Vagina (tissue), 2 donors: Measurements from ENCODE around the gene PHYHIPL. TPM values are rescaled to one million over a fixed set of nuclear protein-coding genes. Genes with fewer than 3 reads are reported as not detected.

Experiments
- DNase-seq, 2 donors: peaks; one replicate each; pipeline ENCODE4 v3.0.0-alpha.2; 2017; ENCODE audit errors: extremely low spot score in 2 of 2
- H3K27ac ChIP-seq: fragments of 200-600 bp; sonication (generic); one replicate; pipeline ENCODE4 v1.5.1; 2019
- H3K27me3 ChIP-seq: fragments of 200-600 bp; sonication (generic); one replicate; pipeline ENCODE4 v1.5.1; 2019
- H3K36me3 ChIP-seq, 2 donors: fragments of 200-600 bp; sonication (generic); one replicate each; pipeline ENCODE4 v1.5.1; 2017 to 2019
- H3K4me1 ChIP-seq: fragments of 200-600 bp; sonication (generic); one replicate; pipeline ENCODE4 v1.5.1; 2019
- H3K4me3 ChIP-seq, 2 donors: fragments of 200-600 bp; sonication (generic); 1 replicate in 1 of 2; 2 replicates in 1 of 2; pipeline ENCODE4 v1.5.1; 2016 to 2019
- H3K9me3 ChIP-seq: fragments of 200-600 bp; sonication (generic); one replicate; pipeline ENCODE4 v1.5.1; 2019
- CTCF ChIP-seq, 3 experiments: fragments of 450-650 bp in 2 of 3; fragments of 200-600 bp in 1 of 3; sonication (generic) in 1 of 3; IDR thresholded peaks; one replicate each; pipeline ENCODE4 v1.5.1; 2017 to 2019; ENCODE audit warnings: antibody characterized with exemption in 3 of 3, mild to moderate bottlenecking in 2 of 3, moderate library complexity in 2 of 3
- POLR2A ChIP-seq, 2 donors: fragments of 450-650 bp; IDR thresholded peaks; one replicate each; pipeline ENCODE4 v1.6.1; 2017; ENCODE audit warnings: antibody characterized with exemption in 2 of 2, mild to moderate bottlenecking in 2 of 2, moderate library complexity in 2 of 2
- POLR2AphosphoS5 ChIP-seq, 2 donors: sonication (generic); formaldehyde crosslinking; IDR thresholded peaks; one replicate each; pipeline ENCODE4 v1.9.0; 2017; ENCODE audit warnings: antibody characterized with exemption in 2 of 2, mild to moderate bottlenecking in 2 of 2, low read depth in 1 of 2; ENCODE audit not compliant: insufficient read depth in 1 of 2
- intact Hi-C: fragments of 100-400 bp; cut with DNase I; formaldehyde crosslinking; loops from one replicate; pipeline ENCODE4 v1.15.1; 2023
- total RNA-seq: library from RNA; depleted of rRNA; stranded (reverse); fragments of >200 nt; gene quantifications from one replicate; pipeline ENCODE4 v1.2.3, GENCODE V29; 2016

The PHYHIPL gene
- total RNA-seq, 1 donor from 2014 or later = 2.0 TPM

DNA sequence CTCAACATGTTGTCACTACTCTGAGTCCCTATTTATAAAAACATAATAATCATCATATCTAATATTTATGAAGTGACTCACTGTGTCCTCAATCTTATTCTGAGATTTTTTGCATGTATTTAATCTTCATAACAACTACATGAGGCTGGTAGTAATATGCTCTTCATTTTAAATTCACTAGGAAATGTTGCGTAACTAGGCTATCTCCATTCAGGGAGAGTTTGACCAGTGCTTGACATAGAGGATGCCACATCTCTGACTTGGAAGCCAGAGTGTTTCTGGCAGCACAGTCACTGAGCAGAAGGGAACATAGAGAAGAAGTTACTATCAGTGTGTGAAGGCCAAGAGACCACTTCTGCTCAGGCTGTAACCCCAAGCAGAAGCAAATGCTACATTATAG, 97.0 kb downstream of the PHYHIPL start:
- no peaks in the 10 kb centered on the region for H3K4me1 ChIP-seq
- no peak for DNase-seq
- H3K36me3 ChIP-seq = peaks cover 0 to 16% of the 10 kb centered on the region in 2 donors
- TF ChIP-seq CTCF (IDR thresholded peaks at IDR 0.05) (no peak), POLR2A (IDR thresholded peaks at IDR 0.05) (no peak), POLR2AphosphoS5 (IDR thresholded peaks at IDR 0.05; ENCODE audit: insufficient read depth in 1 of 2, low read depth in 1 of 2) (no peak)
- no peak overlapping the region for H3K4me3 ChIP-seq
- intact Hi-C loops = no loop called here
- no peaks in the 10 kb centered on the region for H3K27me3 ChIP-seq
- H3K27ac ChIP-seq = no peak overlapping the region
- H3K9me3 ChIP-seq = no peaks in the 10 kb centered on the region

- intact Hi-C loops = no loop called here
- no peak overlapping the region for H3K4me3 ChIP-seq
- no peaks in the 10 kb centered on the region for H3K36me3 ChIP-seq
- no peaks in the 10 kb centered on the region for H3K9me3 ChIP-seq
- H3K27ac ChIP-seq = no peak overlapping the region
- DNase-seq = no peak
- no peaks in the 10 kb centered on the region for H3K4me1 ChIP-seq
- H3K27me3 ChIP-seq = no peaks in the 10 kb centered on the region
- TF ChIP-seq CTCF (IDR thresholded peaks at IDR 0.05) (no peak), POLR2AphosphoS5 (IDR thresholded peaks at IDR 0.05; ENCODE audit: insufficient read depth in 1 of 2, low read depth in 1 of 2) (no peak)
Observed at GRCh38 chr10:59276133-59276532, 99.7 kb downstream of the PHYHIPL start.

GRCh38 chr10:59276919-59277318, 100.5 kb downstream of the PHYHIPL start:
- Histone ChIP-seq H3K27me3 (no peaks in the 10 kb centered on the region), H3K36me3 (no peaks in the 10 kb centered on the region), H3K27ac (no peak overlapping the region), H3K4me1 (no peaks in the 10 kb centered on the region), H3K9me3 (no peaks in the 10 kb centered on the region), H3K4me3 (no peak overlapping the region)
- TF ChIP-seq POLR2A (IDR thresholded peaks at IDR 0.05) (no peak), CTCF (IDR thresholded peaks at IDR 0.05) (no peak), POLR2AphosphoS5 (IDR thresholded peaks at IDR 0.05; ENCODE audit: insufficient read depth in 1 of 2, low read depth in 1 of 2) (no peak)
- intact Hi-C loops = no loop called here
- no peak for DNase-seq

GRCh38 chr10:59279476-59279875, 103.0 kb downstream of the PHYHIPL start:
- TF ChIP-seq POLR2A (IDR thresholded peaks at IDR 0.05) = no peak
- TF ChIP-seq CTCF (IDR thresholded peaks at IDR 0.05) = no peak
- TF ChIP-seq POLR2AphosphoS5 (IDR thresholded peaks at IDR 0.05; ENCODE audit: insufficient read depth in 1 of 2, low read depth in 1 of 2) = no peak
- Histone ChIP-seq H3K36me3 (no peaks in the 10 kb centered on the region), H3K9me3 (no peaks in the 10 kb centered on the region), H3K4me3 (no peak overlapping the region), H3K27me3 (no peaks in the 10 kb centered on the region), H3K27ac (no peak overlapping the region), H3K4me1 (no peaks in the 10 kb centered on the region)
- no peak for DNase-seq
- intact Hi-C loops = no loop called here

GRCh38 chr10:59279991-59280505, 103.6 kb downstream of the PHYHIPL start:
- Histone ChIP-seq H3K27me3 (no peaks in the 10 kb centered on the region), H3K27ac (no peak overlapping the region), H3K9me3 (no peaks in the 10 kb centered on the region), H3K4me1 (no peaks in the 10 kb centered on the region), H3K4me3 (no peak overlapping the region), H3K36me3 (no peaks in the 10 kb centered on the region)
- TF ChIP-seq POLR2A (IDR thresholded peaks at IDR 0.05) (no peak), CTCF (IDR thresholded peaks at IDR 0.05) (no peak), POLR2AphosphoS5 (IDR thresholded peaks at IDR 0.05; ENCODE audit: insufficient read depth in 1 of 2, low read depth in 1 of 2) (no peak)
- intact Hi-C loops = no loop called here
- no peak for DNase-seq
